ENCODE measurements around the gene GRK5. TPM values are rescaled to one million over a fixed set of nuclear protein-coding genes. Genes with fewer than 3 reads are reported as not detected.

Gene GRK5
- total RNA-seq, 4 donors from 2014 or later, result 9.2 to 27.3 (median 15.0) TPM

DNA sequence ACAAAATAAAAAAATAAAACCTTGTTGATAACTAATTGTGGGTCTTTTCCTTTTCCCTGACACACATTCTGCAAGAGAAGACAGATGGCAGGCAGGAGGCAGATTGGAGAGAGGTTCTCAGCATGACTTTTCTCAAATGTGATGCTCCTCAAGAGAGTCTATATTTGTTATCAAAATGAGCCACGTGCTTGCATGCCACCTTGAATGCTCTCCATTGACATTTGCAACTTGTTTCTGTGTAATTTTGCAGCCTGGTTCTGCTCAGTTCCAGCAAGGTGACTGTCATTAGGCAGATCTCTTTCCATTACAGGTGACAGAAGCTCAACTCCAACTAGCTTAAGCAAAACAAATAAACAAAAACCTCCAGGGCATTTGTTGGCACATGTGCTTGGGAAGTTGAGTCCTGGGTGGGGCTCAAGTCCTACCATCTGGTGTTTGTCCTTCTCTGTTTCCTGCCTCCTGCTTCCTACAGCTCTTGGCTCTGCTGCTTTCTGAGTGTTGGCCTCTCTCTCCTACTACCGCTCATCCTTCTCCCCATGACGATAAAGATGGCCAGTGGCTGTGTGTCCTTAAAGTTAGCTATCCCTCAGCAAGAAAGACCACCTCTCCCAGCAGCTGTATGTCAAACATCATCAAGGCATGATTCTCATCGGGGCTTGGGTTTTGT is 56.7 kb downstream of the GRK5 start:
- TF ChIP-seq POLR2A (IDR thresholded peaks at IDR 0.05) (no peak), CTCF (IDR thresholded peaks at IDR 0.05) (no peak)
- no peak for DNase-seq
- H3K4me1 ChIP-seq, result peaks cover 11 to 15% of the 10 kb centered on the region in 2 donors
- no peaks in the 10 kb centered on the region for H3K27me3 ChIP-seq
- intact Hi-C loops (cut with DNase I), result no loop called here
- no peaks in the 10 kb centered on the region for H3K9me3 ChIP-seq
- H3K36me3 ChIP-seq, result no peaks in the 10 kb centered on the region
- WGBS, 2 donors, result 70 to 81% methylated on average over 4 of the region's 4 CpGs
- peak overlapping the region in 2 of 3 donors; percentile 8 to 43 for H3K27ac ChIP-seq
- H3K4me3 ChIP-seq (replicated peaks in 1 of 3), result no peak overlapping the region

DNA sequence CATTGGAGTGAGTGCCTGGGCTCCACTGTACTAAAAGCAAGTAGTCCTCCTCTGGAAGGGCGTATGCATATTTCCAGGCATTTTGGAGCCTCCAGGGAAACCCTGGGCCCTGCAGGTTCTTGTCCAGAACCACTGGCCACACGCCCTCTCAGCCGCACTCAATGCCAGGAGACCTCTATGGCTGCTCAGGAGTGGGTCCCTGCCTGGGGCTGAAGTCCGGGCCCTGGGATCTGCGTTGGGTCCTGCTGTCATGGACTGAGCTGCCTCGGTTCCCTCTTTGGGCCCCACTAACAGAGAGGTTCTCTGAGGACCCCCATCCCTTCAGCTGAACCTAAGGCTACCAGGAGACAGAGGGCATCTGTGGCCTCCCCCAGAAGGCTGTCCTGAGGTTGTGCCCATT is 58.3 kb downstream of the GRK5 start:
- H3K9me3 ChIP-seq, result no peaks in the 10 kb centered on the region
- no peak overlapping the region for H3K27ac ChIP-seq
- H3K4me3 ChIP-seq (replicated peaks in 1 of 3), result no peak overlapping the region
- intact Hi-C loops (cut with DNase I), result no loop called here
- 95 to 100% methylated on average over 3 to 6 of the region's 6 CpGs for WGBS, 2 donors
- H3K36me3 ChIP-seq, result no peaks in the 10 kb centered on the region
- TF ChIP-seq POLR2A (IDR thresholded peaks at IDR 0.05) (no peak), CTCF (IDR thresholded peaks at IDR 0.05) (no peak)
- no peaks in the 10 kb centered on the region for H3K27me3 ChIP-seq
- DNase-seq, result no peak
- peaks cover 21% of the 10 kb centered on the region in 2 donors for H3K4me1 ChIP-seq

GRCh38 chr10:119267384-119267783 is 60.0 kb downstream of the GRK5 start:
- H3K9me3 ChIP-seq, result no peaks in the 10 kb centered on the region
- peaks cover 33 to 38% of the 10 kb centered on the region in 2 donors for H3K4me1 ChIP-seq
- H3K27ac ChIP-seq, result no peak overlapping the region
- no peaks in the 10 kb centered on the region for H3K27me3 ChIP-seq
- 95 to 97% methylated on average over 9 to 10 of the region's 10 CpGs for WGBS, 2 donors
- no peak for DNase-seq
- no peak overlapping the region for H3K4me3 ChIP-seq (replicated peaks in 1 of 3)
- no peaks in the 10 kb centered on the region for H3K36me3 ChIP-seq
- no peak for TF ChIP-seq CTCF (IDR thresholded peaks at IDR 0.05)
- intact Hi-C loops (cut with DNase I), result no loop called here

DNA sequence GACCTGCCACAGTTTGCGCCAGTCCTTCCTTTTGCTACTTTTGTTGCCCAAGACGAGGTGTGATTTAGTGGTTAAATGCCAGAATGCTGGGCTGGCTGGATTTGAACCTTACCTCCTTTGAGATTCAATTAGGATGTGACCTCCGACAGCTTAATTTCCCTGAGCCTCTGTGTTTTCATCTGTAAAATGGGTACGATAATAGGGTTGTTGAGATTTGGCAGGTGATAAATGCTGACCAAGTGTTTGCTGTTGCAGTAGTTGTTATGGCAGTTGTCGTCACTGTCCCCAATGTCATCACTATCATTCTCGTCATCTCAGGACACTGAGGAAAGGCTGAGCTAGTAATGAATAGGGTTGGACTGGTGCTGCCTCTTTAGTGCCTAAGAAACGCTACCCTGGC is 61.1 kb downstream of the GRK5 start:
- H3K27me3 ChIP-seq, result no peaks in the 10 kb centered on the region
- H3K27ac ChIP-seq, result peak overlapping the region in 2 of 3 donors; percentile 86 to 90
- H3K4me1 ChIP-seq, result peaks cover 38 to 44% of the 10 kb centered on the region in 2 donors
- no peaks in the 10 kb centered on the region for H3K36me3 ChIP-seq
- no peaks in the 10 kb centered on the region for H3K9me3 ChIP-seq
- H3K4me3 ChIP-seq (replicated peaks in 1 of 3), result no peak overlapping the region
- DNase-seq, result no peak
- 95 to 96% methylated on average over 7 of the region's 7 CpGs for WGBS, 2 donors
- TF ChIP-seq POLR2A (IDR thresholded peaks at IDR 0.05) (no peak), CTCF (IDR thresholded peaks at IDR 0.05) (no peak)
- intact Hi-C loops (cut with DNase I), result no loop called here

DNA sequence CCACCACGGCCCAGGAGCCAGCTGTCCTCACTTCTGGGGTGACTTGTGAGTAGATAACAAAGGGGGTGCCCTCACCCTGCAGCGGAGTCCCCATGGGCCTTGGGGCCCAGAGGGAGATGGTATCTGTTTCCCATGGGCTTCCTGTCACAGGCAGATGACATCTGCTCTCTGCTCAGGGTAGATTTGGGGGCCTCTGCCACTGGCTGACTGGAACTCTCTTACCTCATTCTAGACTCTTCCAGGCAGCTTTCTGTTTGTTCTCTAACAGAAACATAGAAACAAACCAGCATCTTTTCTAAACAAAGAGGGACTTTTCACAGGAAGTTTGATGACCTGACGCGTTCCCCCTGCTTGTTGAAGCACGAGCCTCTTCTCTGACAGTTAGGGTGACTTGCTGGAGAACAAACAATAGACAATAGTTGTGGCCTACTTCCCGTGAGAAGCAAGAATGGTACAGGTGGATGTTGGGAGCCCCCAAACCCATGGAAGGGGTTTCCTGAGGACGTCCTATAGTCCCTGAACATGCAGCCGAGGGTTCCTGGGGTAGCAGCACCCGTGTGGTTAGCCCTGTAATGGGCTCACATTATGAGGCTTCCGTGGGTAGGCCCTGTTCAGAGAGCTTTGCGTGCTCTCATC is 61.6 kb downstream of the GRK5 start:
- Histone ChIP-seq H3K27me3 (no peaks in the 10 kb centered on the region), H3K4me3 (replicated peaks in 1 of 3) (no peak overlapping the region), H3K27ac (peak overlapping the region in 2 of 3 donors; percentile 86 to 90), H3K4me1 (peaks cover 36 to 44% of the 10 kb centered on the region in 2 donors), H3K9me3 (no peaks in the 10 kb centered on the region), H3K36me3 (no peaks in the 10 kb centered on the region)
- intact Hi-C loops (cut with DNase I), result no loop called here
- TF ChIP-seq POLR2A (IDR thresholded peaks at IDR 0.05) (no peak), CTCF (IDR thresholded peaks at IDR 0.05) (no peak)
- no peak for DNase-seq
- WGBS, 2 donors, result 87 to 89% methylated on average over 9 to 10 of the region's 11 CpGs

Data from thyroid gland (tissue), 4 donors.